GM23338 (cell line): ENCODE measurements around the gene CENPP. TPM values are rescaled to one million over a fixed set of nuclear protein-coding genes. Genes with fewer than 3 reads are reported as not detected.

Source experiments
- ATAC-seq: fragments of 200-7000 bp; cut with Tn5 transposase; 3 replicates; pipeline ENCODE4 v1.9.1; 2020
- DNase-seq: peaks from one replicate; pipeline ENCODE4 v3.0.0-alpha.2; 2015; ENCODE audit warnings: low spot score
- H2AFZ ChIP-seq: fragments of 200-600 bp; sonication (generic); 2 replicates; pipeline ENCODE4 v1.8.0; 2016; ENCODE audit warnings: antibody characterized with exemption, mild to moderate bottlenecking, moderate library complexity
- H3F3A ChIP-seq: fragments of 200-600 bp; sonication (generic); replicated peaks from 2 replicates; pipeline ENCODE4 v1.8.0; 2017; ENCODE audit warnings: antibody characterized with exemption, mixed run types, low read depth
- H3K27ac ChIP-seq: fragments of 200-600 bp; sonication (generic); 2 replicates; pipeline ENCODE4 v1.6.1; 2016; ENCODE audit warnings: low read depth
- H3K27me3 ChIP-seq: fragments of 200-600 bp; sonication (generic); 2 replicates; pipeline ENCODE4 v1.8.0; 2016; ENCODE audit warnings: mild to moderate bottlenecking, mixed run types, moderate library complexity; ENCODE audit not compliant: insufficient read depth
- H3K36me3 ChIP-seq: fragments of 200-600 bp; sonication (generic); 2 replicates; pipeline ENCODE4 v1.8.0; 2016; ENCODE audit warnings: mild to moderate bottlenecking; ENCODE audit not compliant: insufficient read depth
- H3K4me1 ChIP-seq: fragments of 200-600 bp; sonication (generic); 2 replicates; pipeline ENCODE4 v1.8.0; 2016; ENCODE audit warnings: mild to moderate bottlenecking, moderate library complexity; ENCODE audit not compliant: insufficient read depth
- H3K4me2 ChIP-seq: fragments of 200-600 bp; sonication (generic); 2 replicates; pipeline ENCODE4 v1.7.1; 2017; ENCODE audit warnings: mixed run types
- H3K4me3 ChIP-seq: fragments of 200-600 bp; sonication (generic); 2 replicates; pipeline ENCODE4 v1.6.1; 2016; ENCODE audit warnings: mixed run types
- H3K79me2 ChIP-seq: fragments of 200-600 bp; sonication (generic); replicated peaks from 2 replicates; pipeline ENCODE4 v1.8.0; 2017; ENCODE audit warnings: mild to moderate bottlenecking; ENCODE audit not compliant: insufficient read depth
- H3K9me2 ChIP-seq: fragments of 200-600 bp; sonication (generic); 2 replicates; pipeline ENCODE4 v1.8.0; 2017; ENCODE audit not compliant: insufficient read depth
- H4K20me1 ChIP-seq: fragments of 200-600 bp; sonication (generic); replicated peaks from 2 replicates; pipeline ENCODE4 v1.8.0; 2017; ENCODE audit warnings: mild to moderate bottlenecking; ENCODE audit not compliant: insufficient read depth
- H3K27ac Mint-ChIP-seq: 2 replicates; pipeline ENCODE4 v1.8.0; 2020; ENCODE audit warnings: inconsistent platforms, mild to moderate bottlenecking, moderate library complexity, mixed read lengths
- H3K27me3 Mint-ChIP-seq: 3 replicates; pipeline ENCODE4 v1.8.0; 2022; ENCODE audit warnings: low read depth, mild to moderate bottlenecking, moderate library complexity, mixed read lengths, inconsistent platforms; ENCODE audit not compliant: insufficient read depth, poor library complexity
- H3K36me3 Mint-ChIP-seq: 3 replicates; pipeline ENCODE4 v1.8.0; 2021; ENCODE audit warnings: low read depth, mild to moderate bottlenecking, inconsistent platforms, moderate library complexity, mixed read lengths
- H3K4me1 Mint-ChIP-seq: 3 replicates; pipeline ENCODE4 v1.8.0; 2020; ENCODE audit warnings: mild to moderate bottlenecking, inconsistent platforms, mixed read lengths
- H3K4me3 Mint-ChIP-seq: 3 replicates; pipeline ENCODE4 v1.8.0; 2021; ENCODE audit warnings: moderate library complexity, mild to moderate bottlenecking, inconsistent platforms, mixed read lengths
- H3K9me3 Mint-ChIP-seq: 3 replicates; pipeline ENCODE4 v1.8.0; 2020; ENCODE audit warnings: moderate library complexity, mild to moderate bottlenecking, inconsistent platforms, mixed read lengths
- CREB1 ChIP-seq: fragments of 250-450 bp; sonication (Bioruptor Pico); IDR thresholded peaks from 2 replicates; pipeline ENCODE4 v1.5.0; 2020; ENCODE audit warnings: low read depth, mild to moderate bottlenecking, moderate library complexity
- EZH2 ChIP-seq: fragments of 200-600 bp; sonication (generic); IDR thresholded peaks from one replicate; pipeline ENCODE4 v1.8.0; 2017; ENCODE audit warnings: antibody characterized with exemption, mild to moderate bottlenecking, low read depth; ENCODE audit not compliant: unreplicated experiment
- EZH2phosphoT487 ChIP-seq: fragments of 200-600 bp; sonication (generic); IDR thresholded peaks from one replicate; pipeline ENCODE4 v1.8.1; 2018; ENCODE audit warnings: antibody characterized with exemption; ENCODE audit not compliant: unreplicated experiment
- POLR2AphosphoS5 ChIP-seq: IDR thresholded peaks from 2 replicates; pipeline ENCODE4 v1.6.1; 2016; ENCODE audit warnings: antibody characterized with exemption, low read depth
- STAT1 ChIP-seq: IDR thresholded peaks from one replicate; pipeline ENCODE4 v1.6.1; 2016; ENCODE audit warnings: antibody characterized with exemption; ENCODE audit not compliant: unreplicated experiment
- ZNF114 ChIP-seq: fragments of 250-450 bp; sonication (Bioruptor Pico); IDR thresholded peaks from 2 replicates; pipeline ENCODE4 v1.5.0; 2020; ENCODE audit warnings: mild to moderate bottlenecking, moderate library complexity
- ZNF331 ChIP-seq: fragments of 250-450 bp; sonication (Bioruptor Pico); IDR thresholded peaks from 2 replicates; pipeline ENCODE4 v1.5.0; 2020; ENCODE audit warnings: low read depth, mild to moderate bottlenecking, moderate library complexity
- polyA plus RNA-seq: library from polyadenylated mRNA; unstranded; fragments of >200 nt; fragmentation: Nextera tagmentation; extraction: Ambion mirVana; gene quantifications from 2 replicates; pipeline ENCODE4 v1.2.1, GENCODE V29; 2016
- total RNA-seq: library from RNA; depleted of rRNA; stranded (reverse); fragments of >200 nt; shearing (Covaris generic); gene quantifications from 2 replicates; pipeline ENCODE4 v1.2.3, GENCODE V29; 2014
- TF ChIP-seq, protein P1 (sequence below): fragments of 250-450 bp; sonication (Bioruptor Pico); IDR thresholded peaks from 2 replicates; pipeline ENCODE4 v1.5.0; 2020; ENCODE audit warnings: mild to moderate bottlenecking, moderate library complexity
- TF ChIP-seq, protein P2 (sequence below), 2 experiments: fragments of 200-600 bp in 1 of 2; sonication (generic) in 1 of 2; conservative IDR thresholded peaks; 2 replicates each; pipeline versions ENCODE4 v1.5.1 to v1.6.1; 2016 to 2017; ENCODE audit warnings: antibody characterized with exemption in 2 of 2, low read depth in 2 of 2, mild to moderate bottlenecking in 2 of 2, moderate library complexity in 1 of 2
- TF ChIP-seq, protein P3 (sequence below): IDR thresholded peaks from 2 replicates; pipeline ENCODE4 v1.6.1; 2016; ENCODE audit warnings: antibody characterized with exemption

Gene CENPP
- total and polyA plus RNA-seq, 2 experiments from 2014 or later: 11.0 to 12.6 TPM

GRCh38 chr9:92661743-92662142 lies 336.0 kb downstream of the CENPP start (continued):
- TF ChIP-seq, protein P1, sequence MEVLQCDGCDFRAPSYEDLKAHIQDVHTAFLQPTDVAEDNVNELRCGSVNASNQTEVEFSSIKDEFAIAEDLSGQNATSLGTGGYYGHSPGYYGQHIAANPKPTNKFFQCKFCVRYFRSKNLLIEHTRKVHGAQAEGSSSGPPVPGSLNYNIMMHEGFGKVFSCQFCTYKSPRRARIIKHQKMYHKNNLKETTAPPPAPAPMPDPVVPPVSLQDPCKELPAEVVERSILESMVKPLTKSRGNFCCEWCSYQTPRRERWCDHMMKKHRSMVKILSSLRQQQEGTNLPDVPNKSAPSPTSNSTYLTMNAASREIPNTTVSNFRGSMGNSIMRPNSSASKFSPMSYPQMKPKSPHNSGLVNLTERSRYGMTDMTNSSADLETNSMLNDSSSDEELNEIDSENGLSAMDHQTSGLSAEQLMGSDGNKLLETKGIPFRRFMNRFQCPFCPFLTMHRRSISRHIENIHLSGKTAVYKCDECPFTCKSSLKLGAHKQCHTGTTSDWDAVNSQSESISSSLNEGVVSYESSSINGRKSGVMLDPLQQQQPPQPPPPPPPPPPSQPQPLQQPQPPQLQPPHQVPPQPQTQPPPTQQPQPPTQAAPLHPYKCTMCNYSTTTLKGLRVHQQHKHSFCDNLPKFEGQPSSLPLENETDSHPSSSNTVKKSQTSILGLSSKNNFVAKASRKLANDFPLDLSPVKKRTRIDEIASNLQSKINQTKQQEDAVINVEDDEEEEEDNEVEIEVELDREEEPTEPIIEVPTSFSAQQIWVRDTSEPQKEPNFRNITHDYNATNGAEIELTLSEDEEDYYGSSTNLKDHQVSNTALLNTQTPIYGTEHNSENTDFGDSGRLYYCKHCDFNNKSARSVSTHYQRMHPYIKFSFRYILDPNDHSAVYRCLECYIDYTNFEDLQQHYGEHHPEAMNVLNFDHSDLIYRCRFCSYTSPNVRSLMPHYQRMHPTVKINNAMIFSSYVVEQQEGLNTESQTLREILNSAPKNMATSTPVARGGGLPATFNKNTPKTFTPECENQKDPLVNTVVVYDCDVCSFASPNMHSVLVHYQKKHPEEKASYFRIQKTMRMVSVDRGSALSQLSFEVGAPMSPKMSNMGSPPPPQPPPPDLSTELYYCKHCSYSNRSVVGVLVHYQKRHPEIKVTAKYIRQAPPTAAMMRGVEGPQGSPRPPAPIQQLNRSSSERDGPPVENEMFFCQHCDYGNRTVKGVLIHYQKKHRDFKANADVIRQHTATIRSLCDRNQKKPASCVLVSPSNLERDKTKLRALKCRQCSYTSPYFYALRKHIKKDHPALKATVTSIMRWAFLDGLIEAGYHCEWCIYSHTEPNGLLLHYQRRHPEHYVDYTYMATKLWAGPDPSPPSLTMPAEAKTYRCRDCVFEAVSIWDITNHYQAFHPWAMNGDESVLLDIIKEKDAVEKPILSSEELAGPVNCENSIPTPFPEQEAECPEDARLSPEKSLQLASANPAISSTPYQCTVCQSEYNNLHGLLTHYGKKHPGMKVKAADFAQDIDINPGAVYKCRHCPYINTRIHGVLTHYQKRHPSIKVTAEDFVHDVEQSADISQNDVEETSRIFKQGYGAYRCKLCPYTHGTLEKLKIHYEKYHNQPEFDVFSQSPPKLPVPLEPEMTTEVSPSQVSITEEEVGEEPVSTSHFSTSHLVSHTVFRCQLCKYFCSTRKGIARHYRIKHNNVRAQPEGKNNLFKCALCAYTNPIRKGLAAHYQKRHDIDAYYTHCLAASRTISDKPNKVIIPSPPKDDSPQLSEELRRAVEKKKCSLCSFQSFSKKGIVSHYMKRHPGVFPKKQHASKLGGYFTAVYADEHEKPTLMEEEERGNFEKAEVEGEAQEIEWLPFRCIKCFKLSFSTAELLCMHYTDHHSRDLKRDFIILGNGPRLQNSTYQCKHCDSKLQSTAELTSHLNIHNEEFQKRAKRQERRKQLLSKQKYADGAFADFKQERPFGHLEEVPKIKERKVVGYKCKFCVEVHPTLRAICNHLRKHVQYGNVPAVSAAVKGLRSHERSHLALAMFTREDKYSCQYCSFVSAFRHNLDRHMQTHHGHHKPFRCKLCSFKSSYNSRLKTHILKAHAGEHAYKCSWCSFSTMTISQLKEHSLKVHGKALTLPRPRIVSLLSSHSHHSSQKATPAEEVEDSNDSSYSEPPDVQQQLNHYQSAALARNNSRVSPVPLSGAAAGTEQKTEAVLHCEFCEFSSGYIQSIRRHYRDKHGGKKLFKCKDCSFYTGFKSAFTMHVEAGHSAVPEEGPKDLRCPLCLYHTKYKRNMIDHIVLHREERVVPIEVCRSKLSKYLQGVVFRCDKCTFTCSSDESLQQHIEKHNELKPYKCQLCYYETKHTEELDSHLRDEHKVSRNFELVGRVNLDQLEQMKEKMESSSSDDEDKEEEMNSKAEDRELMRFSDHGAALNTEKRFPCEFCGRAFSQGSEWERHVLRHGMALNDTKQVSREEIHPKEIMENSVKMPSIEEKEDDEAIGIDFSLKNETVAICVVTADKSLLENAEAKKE: no peak
- TF ChIP-seq ZNF331 (CRISPR knock-in tag) (no peak), EZH2phosphoT487 (no peak)

DNA sequence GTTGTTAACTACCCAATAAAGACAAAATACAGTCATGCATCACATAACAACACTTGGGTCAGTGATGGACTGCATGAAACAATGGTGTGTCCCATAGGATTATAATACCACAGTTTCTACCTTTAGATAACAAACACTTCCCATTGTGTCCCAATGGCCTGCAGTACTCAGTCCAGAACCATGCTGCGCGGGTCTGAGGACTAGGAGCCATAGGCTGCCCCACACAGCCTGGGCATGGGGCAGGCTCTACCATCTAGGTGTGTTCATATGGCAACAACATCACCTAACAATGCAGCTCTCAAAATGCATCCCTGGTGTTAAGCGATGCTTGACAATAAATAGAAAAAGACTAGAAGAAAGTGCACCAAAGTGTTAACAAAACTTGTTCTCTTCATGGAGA lies 337.4 kb downstream of the CENPP start:
- H3K4me3 Mint-ChIP-seq: no peak overlapping the region

More for the DNA sequence above, 337.4 kb downstream of the CENPP start:
- H3K9me2 ChIP-seq: no peaks in the 10 kb centered on the region
- Mint-ChIP-seq H3K36me3 (peaks cover 7% of the 10 kb centered on the region), H3K4me1 (peaks cover 32% of the 10 kb centered on the region), H3K27ac (no peak overlapping the region), H3K27me3 (peaks cover 3% of the 10 kb centered on the region), H3K9me3 (no peaks in the 10 kb centered on the region)
- no peak overlapping the region for H3K4me2 ChIP-seq
- H3K4me1 ChIP-seq: peaks cover 12% of the 10 kb centered on the region; the same call in 1 of the 2 replicates
- H3K79me2 ChIP-seq: peaks cover 74% of the 10 kb centered on the region
- H2AFZ ChIP-seq: no peak overlapping the region
- H3K27me3 ChIP-seq: no peaks in the 10 kb centered on the region
- no peaks in the 10 kb centered on the region for H3F3A ChIP-seq
- H3K36me3 ChIP-seq: no peaks in the 10 kb centered on the region
- H4K20me1 ChIP-seq: peaks cover 7% of the 10 kb centered on the region; the same call in 1 of the 2 replicates
- TF ChIP-seq POLR2AphosphoS5: no peak
- no peak for TF ChIP-seq EZH2phosphoT487
- no peak for TF ChIP-seq CREB1 (CRISPR knock-in tag)
- TF ChIP-seq, protein P2, sequence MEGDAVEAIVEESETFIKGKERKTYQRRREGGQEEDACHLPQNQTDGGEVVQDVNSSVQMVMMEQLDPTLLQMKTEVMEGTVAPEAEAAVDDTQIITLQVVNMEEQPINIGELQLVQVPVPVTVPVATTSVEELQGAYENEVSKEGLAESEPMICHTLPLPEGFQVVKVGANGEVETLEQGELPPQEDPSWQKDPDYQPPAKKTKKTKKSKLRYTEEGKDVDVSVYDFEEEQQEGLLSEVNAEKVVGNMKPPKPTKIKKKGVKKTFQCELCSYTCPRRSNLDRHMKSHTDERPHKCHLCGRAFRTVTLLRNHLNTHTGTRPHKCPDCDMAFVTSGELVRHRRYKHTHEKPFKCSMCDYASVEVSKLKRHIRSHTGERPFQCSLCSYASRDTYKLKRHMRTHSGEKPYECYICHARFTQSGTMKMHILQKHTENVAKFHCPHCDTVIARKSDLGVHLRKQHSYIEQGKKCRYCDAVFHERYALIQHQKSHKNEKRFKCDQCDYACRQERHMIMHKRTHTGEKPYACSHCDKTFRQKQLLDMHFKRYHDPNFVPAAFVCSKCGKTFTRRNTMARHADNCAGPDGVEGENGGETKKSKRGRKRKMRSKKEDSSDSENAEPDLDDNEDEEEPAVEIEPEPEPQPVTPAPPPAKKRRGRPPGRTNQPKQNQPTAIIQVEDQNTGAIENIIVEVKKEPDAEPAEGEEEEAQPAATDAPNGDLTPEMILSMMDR (conservative IDR thresholded peaks at IDR 0.05; ENCODE audit: low read depth in 2 of 2): no peak
- TF ChIP-seq, protein P3, sequence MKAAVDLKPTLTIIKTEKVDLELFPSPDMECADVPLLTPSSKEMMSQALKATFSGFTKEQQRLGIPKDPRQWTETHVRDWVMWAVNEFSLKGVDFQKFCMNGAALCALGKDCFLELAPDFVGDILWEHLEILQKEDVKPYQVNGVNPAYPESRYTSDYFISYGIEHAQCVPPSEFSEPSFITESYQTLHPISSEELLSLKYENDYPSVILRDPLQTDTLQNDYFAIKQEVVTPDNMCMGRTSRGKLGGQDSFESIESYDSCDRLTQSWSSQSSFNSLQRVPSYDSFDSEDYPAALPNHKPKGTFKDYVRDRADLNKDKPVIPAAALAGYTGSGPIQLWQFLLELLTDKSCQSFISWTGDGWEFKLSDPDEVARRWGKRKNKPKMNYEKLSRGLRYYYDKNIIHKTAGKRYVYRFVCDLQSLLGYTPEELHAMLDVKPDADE: no peak
- TF ChIP-seq ZNF331 (CRISPR knock-in tag): no peak
- TF ChIP-seq STAT1: no peak
- no peak for TF ChIP-seq EZH2
- no peak for TF ChIP-seq ZNF114 (CRISPR knock-in tag)
- no peak overlapping the region for H3K27ac ChIP-seq
- H3K4me3 ChIP-seq: no peak overlapping the region
- no peak for ATAC-seq
- DNase-seq: no peak
